Measurements from ENCODE around the gene KHDC1. TPM values are rescaled to one million over a fixed set of nuclear protein-coding genes. Genes with fewer than 3 reads are reported as not detected.
"Not testable (repeated sequence)": the region's sequence is repeated elsewhere in the genome, so short reads cannot be mapped to it uniquely, and the experiment has no call there.

Gene KHDC1
- total RNA-seq, 2 experiments from 2014 or later, result 1.1 to 1.6 TPM

GRCh38 chr6:73240730-73241129 is 22.3 kb downstream of the KHDC1 start:
- H3K27me3 Mint-ChIP-seq (ENCODE audit: low read depth), result no peaks in the 10 kb centered on the region
- intact Hi-C loops (cut with micrococcal nuclease), result no loop called here
- no peaks in the 10 kb centered on the region for H3K9me3 Mint-ChIP-seq

GRCh38 chr6:73236144-73236750 is 26.7 kb downstream of the KHDC1 start:
- H3K4me1 Mint-ChIP-seq (ENCODE audit: low read depth), result no peaks in the 10 kb centered on the region
- no peaks in the 10 kb centered on the region for H3K9me3 Mint-ChIP-seq
- CTCF ChIA-PET, result interaction anchor here (0.6 to 0.8 kb wide), 2 partner anchors 153 to 710 kb away, joined by 4 read pairs; no protein-coding TSS in a partner anchor
- no peak overlapping the region for H3K4me3 Mint-ChIP-seq
- no peaks in the 10 kb centered on the region for H3K36me3 Mint-ChIP-seq (ENCODE audit: low read depth)
- intact Hi-C loops (cut with micrococcal nuclease), result no loop called here
- no peak for DNase-seq
- H3K27ac Mint-ChIP-seq, result no peak overlapping the region
- no peaks in the 10 kb centered on the region for H3K27me3 Mint-ChIP-seq (ENCODE audit: low read depth)

More at GRCh38 chr6:73240730-73241129, 22.3 kb downstream of the KHDC1 start:
- H3K27ac Mint-ChIP-seq, result no peak overlapping the region
- H3K4me1 Mint-ChIP-seq (ENCODE audit: low read depth), result no peaks in the 10 kb centered on the region
- H3K36me3 Mint-ChIP-seq (ENCODE audit: low read depth), result no peaks in the 10 kb centered on the region
- DNase-seq, result no peak
- CTCF ChIA-PET, result interaction anchor here (0.6 kb wide), 1 partner anchor 313 kb away, joined by 6 read pairs; no protein-coding TSS in a partner anchor
- no peak overlapping the region for H3K4me3 Mint-ChIP-seq

- Mint-ChIP-seq H3K4me1 (ENCODE audit: low read depth) (no peaks in the 10 kb centered on the region), H3K4me3 (no peak overlapping the region), H3K27ac (no peak overlapping the region), H3K36me3 (ENCODE audit: low read depth) (no peaks in the 10 kb centered on the region), H3K9me3 (no peaks in the 10 kb centered on the region), H3K27me3 (ENCODE audit: low read depth) (no peaks in the 10 kb centered on the region)
- no peak for DNase-seq
- CTCF ChIA-PET, result no interaction called here
- intact Hi-C loops (cut with micrococcal nuclease), result no loop called here
These were observed 28.3 kb downstream of the KHDC1 start for GRCh38 chr6:73234733-73235132.

GRCh38 chr6:73233971-73234370 is 29.0 kb downstream of the KHDC1 start:
- not testable (repeated sequence) for DNase-seq

GRCh38 chr6:73233048-73233447 is 29.9 kb downstream of the KHDC1 start:
- no peak overlapping the region for H3K27ac Mint-ChIP-seq
- H3K36me3 Mint-ChIP-seq (ENCODE audit: low read depth), result no peaks in the 10 kb centered on the region
- no peaks in the 10 kb centered on the region for H3K27me3 Mint-ChIP-seq (ENCODE audit: low read depth)
- CTCF ChIA-PET, result no interaction called here
- intact Hi-C loops (cut with micrococcal nuclease), result no loop called here
- H3K4me1 Mint-ChIP-seq (ENCODE audit: low read depth), result no peaks in the 10 kb centered on the region
- no peaks in the 10 kb centered on the region for H3K9me3 Mint-ChIP-seq
- H3K4me3 Mint-ChIP-seq, result no peak overlapping the region
- no peak for DNase-seq

More at GRCh38 chr6:73233971-73234370, 29.0 kb downstream of the KHDC1 start:
- CTCF ChIA-PET; H3K4me3 Mint-ChIP-seq; intact Hi-C loops (cut with micrococcal nuclease); H3K4me1 Mint-ChIP-seq (ENCODE audit: low read depth); H3K36me3 Mint-ChIP-seq (ENCODE audit: low read depth); H3K27me3 Mint-ChIP-seq (ENCODE audit: low read depth); H3K9me3 Mint-ChIP-seq; H3K27ac Mint-ChIP-seq: not testable (repeated sequence)

GRCh38 chr6:73231986-73232391 is 31.0 kb downstream of the KHDC1 start:
- intact Hi-C loops (cut with micrococcal nuclease), result no loop called here
- CTCF ChIA-PET, result no interaction called here

GRCh38 chr6:73227606-73228255 is 35.3 kb downstream of the KHDC1 start:
- no peak overlapping the region for H3K4me3 Mint-ChIP-seq
- H3K27me3 Mint-ChIP-seq (ENCODE audit: low read depth), result no peaks in the 10 kb centered on the region
- no peak for DNase-seq
- H3K36me3 Mint-ChIP-seq (ENCODE audit: low read depth), result no peaks in the 10 kb centered on the region
- CTCF ChIA-PET, result no interaction called here
- H3K4me1 Mint-ChIP-seq (ENCODE audit: low read depth), result no peaks in the 10 kb centered on the region
- intact Hi-C loops (cut with micrococcal nuclease), result no loop called here
- no peaks in the 10 kb centered on the region for H3K9me3 Mint-ChIP-seq
- no peak overlapping the region for H3K27ac Mint-ChIP-seq

More at GRCh38 chr6:73231986-73232391, 31.0 kb downstream of the KHDC1 start:
- no peak for DNase-seq
- H3K27me3 Mint-ChIP-seq (ENCODE audit: low read depth), result no peaks in the 10 kb centered on the region
- H3K9me3 Mint-ChIP-seq, result no peaks in the 10 kb centered on the region
- H3K27ac Mint-ChIP-seq, result no peak overlapping the region
- no peaks in the 10 kb centered on the region for H3K36me3 Mint-ChIP-seq (ENCODE audit: low read depth)
- no peak overlapping the region for H3K4me3 Mint-ChIP-seq
- H3K4me1 Mint-ChIP-seq (ENCODE audit: low read depth), result no peaks in the 10 kb centered on the region

- Mint-ChIP-seq H3K27ac (no peak within 1 kb of the TSS), H3K4me3 (no peak within 1 kb of the TSS), H3K27me3 (ENCODE audit: low read depth) (no peaks in the 10 kb centered on the region), H3K9me3 (no peaks in the 10 kb centered on the region), H3K36me3 (ENCODE audit: low read depth) (no peaks in the 10 kb centered on the region), H3K4me1 (ENCODE audit: low read depth) (no peaks in the 10 kb centered on the region)
- DNase-seq, result no peak
- intact Hi-C loops (cut with micrococcal nuclease), result no loop called here
- CTCF ChIA-PET, result interaction anchor here (0.6 kb wide), 1 partner anchor 56 kb away, joined by 4 read pairs; no protein-coding TSS in a partner anchor
These were observed 37.6 kb downstream of the KHDC1 start, which contains the start of gene KHDC1L for GRCh38 chr6:73225396-73225795. KHDC1L (minus strand) TSS chr6:73225496; CDS start chr6:73225408, 88 bp downstream.

GRCh38 chr6:73216859-73217258 is 46.1 kb downstream of the KHDC1 start:
- peaks cover 1% of the 10 kb centered on the region for H3K9me3 Mint-ChIP-seq
- no peak overlapping the region for H3K4me3 Mint-ChIP-seq
- H3K36me3 Mint-ChIP-seq (ENCODE audit: low read depth), result no peaks in the 10 kb centered on the region
- intact Hi-C loops (cut with micrococcal nuclease), result no loop called here
- H3K27ac Mint-ChIP-seq, result no peak overlapping the region
- peaks cover 4% of the 10 kb centered on the region for H3K27me3 Mint-ChIP-seq (ENCODE audit: low read depth)
- DNase-seq, result no peak
- CTCF ChIA-PET, result no interaction called here
- H3K4me1 Mint-ChIP-seq (ENCODE audit: low read depth), result no peaks in the 10 kb centered on the region

GRCh38 chr6:73209117-73209516 is 53.9 kb downstream of the KHDC1 start:
- no peak overlapping the region for H3K4me3 Mint-ChIP-seq
- H3K27ac Mint-ChIP-seq, result no peak overlapping the region
- peaks cover 2% of the 10 kb centered on the region for H3K27me3 Mint-ChIP-seq (ENCODE audit: low read depth)
- no peaks in the 10 kb centered on the region for H3K4me1 Mint-ChIP-seq (ENCODE audit: low read depth)
- no peaks in the 10 kb centered on the region for H3K36me3 Mint-ChIP-seq (ENCODE audit: low read depth)
- intact Hi-C loops (cut with micrococcal nuclease), result no loop called here
- no peaks in the 10 kb centered on the region for H3K9me3 Mint-ChIP-seq
- CTCF ChIA-PET, result no interaction called here
- DNase-seq, result no peak

GRCh38 chr6:73207221-73207837 is 55.7 kb downstream of the KHDC1 start:
- Mint-ChIP-seq H3K4me3 (no peak overlapping the region), H3K4me1 (ENCODE audit: low read depth) (no peaks in the 10 kb centered on the region)
- intact Hi-C loops (cut with micrococcal nuclease), result no loop called here

GRCh38 chr6:73204252-73204651 is 58.7 kb downstream of the KHDC1 start:
- H3K4me3 Mint-ChIP-seq, result no peak overlapping the region
- no peaks in the 10 kb centered on the region for H3K36me3 Mint-ChIP-seq (ENCODE audit: low read depth)
- DNase-seq, result no peak
- CTCF ChIA-PET, result interaction anchor here (0.6 to 1.5 kb wide), 3 partner anchors 53 to 138 kb away, joined by 3 to 6 read pairs (median 3); no protein-coding TSS in a partner anchor
- H3K27me3 Mint-ChIP-seq (ENCODE audit: low read depth), result peaks cover 2% of the 10 kb centered on the region
- intact Hi-C loops (cut with micrococcal nuclease), result no loop called here
- H3K9me3 Mint-ChIP-seq, result no peaks in the 10 kb centered on the region
- no peaks in the 10 kb centered on the region for H3K4me1 Mint-ChIP-seq (ENCODE audit: low read depth)
- peak overlapping the region; percentile 31 for H3K27ac Mint-ChIP-seq

More at GRCh38 chr6:73207221-73207837, 55.7 kb downstream of the KHDC1 start:
- Mint-ChIP-seq H3K27ac (no peak overlapping the region), H3K27me3 (ENCODE audit: low read depth) (peaks cover 2% of the 10 kb centered on the region), H3K36me3 (ENCODE audit: low read depth) (no peaks in the 10 kb centered on the region), H3K9me3 (no peaks in the 10 kb centered on the region)
- DNase-seq, result no peak
- CTCF ChIA-PET, result no interaction called here

Measured in activated naive CD4-positive, alpha-beta T cell treated with anti-CD3 and anti-CD28 coated beads for 36 hours (primary cell).